GM21717 (cell line): Measurements from ENCODE around the gene CDC42SE2.
A peak's percentile ranks its signal among the peaks of the same experiment; 100 is the strongest.
"Not testable (repeated sequence)": the region's sequence is repeated elsewhere in the genome, so short reads cannot be mapped to it uniquely, and the experiment has no call there.

Experiments
- ATAC-seq: cut with Tn5 transposase; IDR thresholded peaks from one replicate; pipeline ENCODE4 v1.9.1; 2021; ENCODE audit warnings: mild to moderate bottlenecking, moderate library complexity; ENCODE audit not compliant: unreplicated experiment

Gene CDC42SE2

GRCh38 chr5:131316822-131317221, 53.0 kb downstream of the CDC42SE2 start:
- no peak for ATAC-seq

DNA sequence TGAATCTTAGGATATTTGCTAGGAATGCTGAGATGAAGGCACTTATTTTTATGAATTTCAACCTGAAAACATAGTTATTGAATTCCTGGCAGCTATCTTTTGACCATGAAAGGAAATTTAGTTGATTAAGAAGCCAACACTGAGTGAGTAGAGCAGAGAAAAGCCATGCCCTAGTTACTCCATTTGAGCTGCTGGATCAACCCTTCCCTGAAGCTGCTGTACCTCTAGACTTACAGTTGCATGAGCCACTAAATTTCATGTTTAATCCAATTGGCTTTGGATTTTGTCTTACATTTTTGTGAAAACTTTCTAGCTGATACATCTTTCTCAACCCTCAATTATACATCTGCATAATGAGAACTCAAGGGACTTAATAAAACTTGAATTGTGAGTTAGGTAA, 54.6 kb downstream of the CDC42SE2 start:
- ATAC-seq: no peak

GRCh38 chr5:131321066-131321465, 57.2 kb downstream of the CDC42SE2 start:
- ATAC-seq: no peak

DNA sequence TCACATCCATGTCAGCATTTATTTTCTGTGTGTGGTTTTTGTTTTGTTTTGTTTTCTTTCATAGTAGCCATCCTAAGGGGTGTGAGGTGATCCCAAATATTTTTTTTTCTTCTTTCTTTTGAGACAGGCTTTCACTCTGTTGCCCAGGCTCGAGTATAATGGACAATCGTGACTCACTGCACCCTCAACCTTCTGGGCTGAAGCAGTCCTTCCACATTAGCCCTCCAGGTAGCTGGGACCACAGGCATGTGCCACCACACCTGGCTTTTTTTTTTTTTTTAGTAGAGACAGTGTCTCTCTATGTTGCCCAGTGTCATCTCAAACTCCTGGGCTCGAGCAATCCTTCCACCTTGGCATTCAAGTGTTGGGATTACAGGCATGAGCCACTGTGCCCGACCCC, 59.1 kb downstream of the CDC42SE2 start:
- no peak for ATAC-seq

GRCh38 chr5:131323378-131323777, 59.5 kb downstream of the CDC42SE2 start:
- no peak for ATAC-seq

DNA sequence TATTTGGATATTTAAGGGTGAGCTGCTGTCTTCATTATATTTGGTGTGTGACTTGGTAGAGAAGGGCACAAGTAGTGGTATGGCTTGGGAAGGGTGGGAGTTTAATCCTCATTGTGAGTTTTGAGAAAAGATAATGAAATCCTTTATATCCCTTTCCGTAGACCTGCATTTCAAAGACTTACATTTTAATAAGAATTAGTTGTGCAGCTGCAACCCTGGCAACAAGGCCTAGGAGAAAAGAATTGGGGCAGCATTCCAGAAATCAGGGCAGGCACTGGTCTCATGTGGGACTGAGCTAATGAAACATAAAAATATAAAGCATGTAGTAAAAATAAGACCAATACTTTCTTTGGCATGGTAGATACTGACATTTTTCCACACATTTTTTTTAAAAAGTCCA, 60.5 kb downstream of the CDC42SE2 start:
- no peak for ATAC-seq

DNA sequence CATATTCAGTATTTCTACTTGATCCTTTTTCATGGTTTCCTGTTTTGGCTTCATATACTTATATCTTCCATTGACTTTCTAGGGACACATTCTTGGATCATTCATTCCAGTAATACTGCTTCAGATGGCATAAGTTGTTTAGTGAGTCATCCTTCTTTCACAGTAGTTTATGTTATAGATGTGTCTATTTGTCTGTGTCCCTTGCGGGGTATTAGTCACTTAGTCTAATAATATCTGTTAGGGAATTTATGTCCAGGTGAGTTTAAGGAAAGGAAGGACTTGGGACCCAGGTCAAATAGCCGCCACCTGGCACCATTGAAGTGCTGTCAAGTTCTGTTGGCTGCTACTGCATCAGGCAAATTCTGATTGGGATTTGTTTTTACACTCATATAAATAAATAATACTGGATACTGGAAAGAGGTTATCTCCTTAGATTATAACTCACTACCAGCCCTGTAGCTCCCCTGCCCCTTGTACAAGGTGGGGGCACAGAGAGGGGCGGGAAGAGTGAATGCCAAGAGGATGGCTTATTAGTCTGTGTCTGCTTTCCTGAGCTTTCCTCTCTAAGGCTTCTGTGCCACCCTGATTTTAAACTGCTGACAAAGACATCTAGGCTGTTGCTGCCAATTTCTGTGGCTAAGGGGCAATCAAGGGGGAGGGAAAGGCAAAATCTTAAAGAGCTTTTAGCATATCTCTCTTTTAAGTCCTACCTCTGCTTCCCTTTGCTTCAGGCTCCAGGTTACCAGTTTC, 64.9 kb downstream of the CDC42SE2 start:
- ATAC-seq: no peak

GRCh38 chr5:131329286-131329560, 65.4 kb downstream of the CDC42SE2 start:
- no peak for ATAC-seq

GRCh38 chr5:131330031-131330430, 66.2 kb downstream of the CDC42SE2 start:
- no peak for ATAC-seq

DNA sequence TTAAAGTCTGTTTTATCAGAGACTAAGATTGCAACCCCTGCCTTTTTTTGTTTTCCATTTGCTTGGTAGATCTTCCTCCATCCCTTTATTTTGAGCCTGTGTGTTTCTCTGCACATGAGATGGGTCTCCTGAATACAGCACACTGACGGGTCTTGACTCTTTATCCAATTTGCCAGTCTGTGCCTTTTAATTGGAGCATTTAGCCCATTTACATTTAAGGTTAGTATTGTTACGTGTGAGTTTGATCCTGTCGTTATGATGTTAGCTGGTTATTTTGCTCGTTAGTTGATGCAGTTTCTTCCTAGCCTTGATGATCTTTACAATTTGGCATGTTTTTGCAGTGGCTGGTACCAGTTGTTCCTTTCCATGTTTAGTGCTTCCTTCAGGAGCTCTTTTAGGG, 71.9 kb downstream of the CDC42SE2 start:
- not testable (repeated sequence) for ATAC-seq

DNA sequence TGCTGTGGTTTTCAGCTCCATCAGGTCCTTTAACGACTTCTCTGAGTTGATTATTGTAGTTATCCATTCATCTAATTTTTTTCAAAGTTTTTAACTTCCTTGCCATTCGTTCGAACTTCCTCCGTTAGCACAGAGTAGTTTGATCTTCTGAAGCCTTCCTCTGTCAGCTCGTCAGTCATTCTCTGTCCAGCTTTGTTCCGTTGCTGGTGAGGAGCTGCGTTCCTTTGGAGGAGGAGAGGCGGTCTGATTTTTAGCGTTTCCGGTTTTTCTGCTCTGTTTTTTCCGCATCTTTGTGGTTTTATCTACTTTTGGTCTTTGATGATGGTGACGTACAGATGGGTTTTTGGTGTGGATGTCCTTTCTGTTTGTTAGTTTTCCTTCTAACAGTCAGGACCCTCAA, 72.9 kb downstream of the CDC42SE2 start:
- not testable (repeated sequence) for ATAC-seq

GRCh38 chr5:131337240-131338050, 73.6 kb downstream of the CDC42SE2 start:
- ATAC-seq: not testable (repeated sequence)

DNA sequence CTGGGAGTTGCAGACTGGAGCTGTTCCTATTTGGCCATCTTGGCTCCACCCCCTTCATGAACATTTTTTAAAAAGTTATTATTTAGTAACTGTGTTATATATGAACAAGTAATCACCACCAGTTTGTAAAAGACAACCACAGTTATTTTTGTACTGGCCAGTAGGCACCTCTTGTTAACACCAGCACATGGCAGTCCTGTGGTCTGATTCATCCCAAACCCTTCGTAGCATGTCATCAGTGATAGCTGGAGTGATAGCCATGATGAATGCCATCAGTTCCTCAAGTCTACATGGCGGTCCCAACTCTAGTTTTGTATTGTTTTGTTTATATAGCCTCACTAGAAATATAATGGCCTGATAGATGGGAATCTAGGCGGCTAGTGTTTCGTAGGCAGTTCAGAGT, 74.2 kb downstream of the CDC42SE2 start:
- ATAC-seq: no peak

DNA sequence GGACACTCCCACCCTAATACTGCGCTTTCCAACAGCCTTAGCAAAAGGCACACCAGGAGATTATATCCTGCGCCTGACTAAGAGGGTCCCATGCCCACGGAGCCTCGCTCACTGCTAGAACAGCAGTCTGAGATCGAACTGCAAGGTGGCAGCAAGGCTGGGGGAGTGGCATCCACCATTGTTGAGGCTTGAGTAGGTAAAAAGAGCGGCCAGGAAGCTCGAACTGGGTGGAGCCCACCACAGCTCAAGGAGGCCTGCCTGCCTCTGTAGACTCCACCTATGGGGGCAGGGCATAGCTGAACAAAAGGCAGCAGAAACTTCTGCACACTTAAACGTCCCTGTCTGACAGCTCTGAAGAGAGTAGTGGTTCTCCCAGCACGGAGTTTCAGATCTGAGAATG, 80.4 kb downstream of the CDC42SE2 start:
- not testable (repeated sequence) for ATAC-seq

GRCh38 chr5:131346204-131346603, 82.4 kb downstream of the CDC42SE2 start:
- not testable (repeated sequence) for ATAC-seq

- no peak for ATAC-seq
Measured at GRCh38 chr5:131353991-131354390, 90.1 kb downstream of the CDC42SE2 start.

GRCh38 chr5:131355971-131356528, 92.2 kb downstream of the CDC42SE2 start:
- peak; percentile 47 for ATAC-seq

- no peak for ATAC-seq
Measured at GRCh38 chr5:131356619-131357018, 92.8 kb downstream of the CDC42SE2 start.

GRCh38 chr5:131357739-131358561, 94.1 kb downstream of the CDC42SE2 start:
- peak; percentile 45 for ATAC-seq

DNA sequence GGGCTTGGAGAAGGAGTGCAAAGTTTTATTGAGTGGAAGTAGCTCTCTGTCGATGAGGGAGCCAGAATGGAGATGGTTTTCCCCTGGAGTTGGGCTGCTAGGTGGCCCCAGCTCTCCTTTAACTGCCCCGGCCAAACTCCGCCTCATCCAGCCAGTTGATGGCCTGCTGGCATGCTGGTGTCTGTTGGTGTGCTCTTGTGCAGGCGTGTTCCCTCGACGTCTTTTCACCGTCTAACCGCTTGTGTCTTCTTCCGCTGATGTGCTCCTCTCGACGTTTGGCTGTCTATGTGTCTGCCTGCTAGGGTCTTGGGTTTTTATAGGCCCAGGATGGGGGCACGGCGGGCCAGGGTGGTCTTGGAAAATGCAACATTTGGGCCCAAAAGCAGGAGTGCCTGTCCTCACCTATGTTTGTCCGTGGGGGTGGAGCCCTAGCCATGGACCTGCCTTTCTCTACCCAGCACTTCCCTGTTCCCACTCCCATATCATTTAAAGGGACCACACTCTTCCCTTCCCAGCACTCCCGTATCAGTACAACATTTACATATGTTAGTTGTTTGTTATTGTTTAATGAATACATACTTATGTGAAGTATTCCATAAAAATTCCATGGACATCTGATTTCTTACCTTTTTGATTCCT, 97.9 kb downstream of the CDC42SE2 start:
- ATAC-seq: no peak
